ENCODE measurements around the gene SLCO4A1. TPM values are rescaled to one million over a fixed set of nuclear protein-coding genes. Genes with fewer than 3 reads are reported as not detected.
A peak's percentile ranks its signal among the peaks of the same experiment; 100 is the strongest.

The SLCO4A1 gene
- total and polyA plus RNA-seq, 4 donors: 4.7 to 152 (median 42.5) TPM

- DNase-seq: peak; percentile 38 to 80 (median 66)
- peaks cover 0 to 21% (median 12%) of the 10 kb centered on the region in 5 donors for H3K4me1 ChIP-seq (ENCODE audit: control insufficient read depth in 5 of 5, insufficient read depth in 5 of 5, low read length in 5 of 5)
- peaks cover 0 to 6% (median 0%) of the 10 kb centered on the region in 3 donors for H3K27me3 ChIP-seq (ENCODE audit: control insufficient read depth in 3 of 3, insufficient read depth in 3 of 3, low read length in 2 of 3)
- H3K36me3 ChIP-seq (ENCODE audit: control insufficient read depth in 4 of 4, insufficient read depth in 4 of 4, low read length in 4 of 4): no peaks in the 10 kb centered on the region
- no peak overlapping the region for H3K4me3 ChIP-seq
- no peak overlapping the region for H3K9ac ChIP-seq (ENCODE audit: insufficient read depth in 1 of 2, low read length in 2 of 2)
- H3K9me3 ChIP-seq (ENCODE audit: control insufficient read depth in 4 of 4, insufficient read depth in 3 of 4, low read length in 3 of 4): peaks cover 0 to 3% (median under 1%) of the 10 kb centered on the region in 4 donors
- no peak overlapping the region for H3K27ac ChIP-seq (ENCODE audit: low read depth in 1 of 2, low read length in 1 of 2)
- 70 to 75% methylated on average over 10 of the region's 10 CpGs for WGBS, 2 donors
- no peak for ATAC-seq (ENCODE audit: insufficient read depth, low FRiP score)
- no peak for TF ChIP-seq CTCF (IDR thresholded peaks at IDR 0.05; ENCODE audit: control extremely low read depth, extremely low read depth)
Measured at GRCh38 chr20:62627901-62628612, 14.2 kb upstream of the SLCO4A1 start.

GRCh38 chr20:62628691-62629090, 13.6 kb upstream of the SLCO4A1 start:
- H3K9ac ChIP-seq (ENCODE audit: insufficient read depth in 1 of 2, low read length in 2 of 2): no peak overlapping the region
- H3K27me3 ChIP-seq (ENCODE audit: control insufficient read depth in 3 of 3, insufficient read depth in 3 of 3, low read length in 2 of 3): peaks cover 0 to 6% (median 3%) of the 10 kb centered on the region in 3 donors
- H3K4me3 ChIP-seq: no peak overlapping the region
- 78 to 92% methylated on average over 6 of the region's 6 CpGs for WGBS, 2 donors
- H3K4me1 ChIP-seq (ENCODE audit: control insufficient read depth in 5 of 5, insufficient read depth in 5 of 5, low read length in 5 of 5): peaks cover 0 to 23% (median 10%) of the 10 kb centered on the region in 5 donors
- H3K36me3 ChIP-seq (ENCODE audit: control insufficient read depth in 4 of 4, insufficient read depth in 4 of 4, low read length in 4 of 4): no peaks in the 10 kb centered on the region
- TF ChIP-seq CTCF (IDR thresholded peaks at IDR 0.05; ENCODE audit: control extremely low read depth, extremely low read depth): no peak
- H3K9me3 ChIP-seq (ENCODE audit: control insufficient read depth in 4 of 4, insufficient read depth in 3 of 4, low read length in 3 of 4): peaks cover 0 to 3% (median under 1%) of the 10 kb centered on the region in 4 donors
- no peak overlapping the region for H3K27ac ChIP-seq (ENCODE audit: low read depth in 1 of 2, low read length in 1 of 2)
- no peak for DNase-seq
- ATAC-seq (ENCODE audit: insufficient read depth, low FRiP score): no peak

GRCh38 chr20:62629864-62630470, 12.3 kb upstream of the SLCO4A1 start:
- Histone ChIP-seq H3K36me3 (ENCODE audit: control insufficient read depth in 4 of 4, insufficient read depth in 4 of 4, low read length in 4 of 4) (no peaks in the 10 kb centered on the region), H3K27me3 (ENCODE audit: control insufficient read depth in 3 of 3, insufficient read depth in 3 of 3, low read length in 2 of 3) (peaks cover 0 to 6% (median 6%) of the 10 kb centered on the region in 3 donors), H3K4me3 (no peak overlapping the region), H3K4me1 (ENCODE audit: control insufficient read depth in 5 of 5, insufficient read depth in 5 of 5, low read length in 5 of 5) (peaks cover 0 to 19% (median 4%) of the 10 kb centered on the region in 5 donors), H3K9me3 (ENCODE audit: control insufficient read depth in 4 of 4, insufficient read depth in 3 of 4, low read length in 3 of 4) (peaks cover 0 to 3% (median under 1%) of the 10 kb centered on the region in 4 donors), H3K27ac (ENCODE audit: low read depth in 1 of 2, low read length in 1 of 2) (no peak overlapping the region), H3K9ac (ENCODE audit: insufficient read depth in 1 of 2, low read length in 2 of 2) (no peak overlapping the region)
- ATAC-seq (ENCODE audit: insufficient read depth, low FRiP score) (no peak), DNase-seq (no peak)
- TF ChIP-seq CTCF (IDR thresholded peaks at IDR 0.05; ENCODE audit: control extremely low read depth, extremely low read depth): no peak
- 95 to 96% methylated on average over 17 to 18 of the region's 18 CpGs for WGBS, 2 donors
